Osteoblast (primary cell): ENCODE results near the gene ACE2. TPM values are rescaled to one million over a fixed set of nuclear protein-coding genes. Genes with fewer than 3 reads are reported as not detected.

Source experiments
- DNase-seq: peaks from one replicate; pipeline ENCODE4 v3.0.0; 2011; ENCODE audit warnings: low spot score, mixed read lengths; ENCODE audit not compliant: insufficient read length; ENCODE audit errors: missing footprints
- H2AFZ ChIP-seq: 2 replicates; pipeline ENCODE4 v1.6.0; 2011; ENCODE audit warnings: mild to moderate bottlenecking, low read length
- H3K27ac ChIP-seq: 2 replicates; pipeline ENCODE4 v1.5.1; 2011; ENCODE audit warnings: mild to moderate bottlenecking, low read depth, low read length, moderate library complexity
- H3K27me3 ChIP-seq: 2 replicates; pipeline ENCODE4 v1.6.0; 2012; ENCODE audit warnings: mild to moderate bottlenecking, control low read depth, inconsistent platforms, low read length, moderate library complexity; ENCODE audit not compliant: insufficient read depth
- H3K36me3 ChIP-seq: 2 replicates; pipeline ENCODE4 v1.5.1; 2011; ENCODE audit warnings: mild to moderate bottlenecking, low read length, control low read depth, moderate library complexity; ENCODE audit not compliant: insufficient read depth
- H3K4me1 ChIP-seq: 2 replicates; pipeline ENCODE4 v1.5.1; 2011; ENCODE audit warnings: mild to moderate bottlenecking, low read length, control low read depth, moderate library complexity; ENCODE audit not compliant: insufficient read depth
- H3K4me2 ChIP-seq: 2 replicates; pipeline ENCODE4 v1.6.0; 2011; ENCODE audit warnings: mild to moderate bottlenecking, low read length; ENCODE audit not compliant: insufficient read depth
- H3K4me3 ChIP-seq: fragments of 200-600 bp; sonication (generic); 3 replicates; pipeline ENCODE4 v1.5.1; 2012; ENCODE audit warnings: mild to moderate bottlenecking, low read length, inconsistent platforms; ENCODE audit not compliant: insufficient read depth
- H3K79me2 ChIP-seq: 2 replicates; pipeline ENCODE4 v1.6.0; 2012; ENCODE audit warnings: mild to moderate bottlenecking, low read length, control low read depth, inconsistent platforms; ENCODE audit not compliant: insufficient read depth
- H3K9me3 ChIP-seq: 2 replicates; pipeline ENCODE4 v1.5.1; 2011; ENCODE audit warnings: low read depth, low read length, control low read depth
- H4K20me1 ChIP-seq: 2 replicates; pipeline ENCODE4 v1.6.0; 2012; ENCODE audit warnings: mild to moderate bottlenecking, low read length, control low read depth; ENCODE audit not compliant: insufficient read depth
- CTCF ChIP-seq: IDR thresholded peaks from 2 replicates; pipeline ENCODE4 v1.5.1; 2011; ENCODE audit warnings: mild to moderate bottlenecking, low read depth, low read length, moderate library complexity; ENCODE audit errors: extremely low read depth
- total RNA-seq: library from RNA; depleted of rRNA; stranded (reverse); fragments of >200 nt; gene quantifications from 2 replicates; pipeline ENCODE4 v1.2.3, GENCODE V29; 2012

ACE2 gene
- total RNA-seq, 1 donor, result not detected

- no peaks in the 10 kb centered on the region for H3K36me3 ChIP-seq
- H3K27ac ChIP-seq, result no peak overlapping the region
- no peaks in the 10 kb centered on the region for H3K9me3 ChIP-seq
- H3K4me2 ChIP-seq, result no peak overlapping the region
- H3K27me3 ChIP-seq, result no peaks in the 10 kb centered on the region
- no peak for DNase-seq
- H2AFZ ChIP-seq, result no peak overlapping the region
- no peaks in the 10 kb centered on the region for H3K4me1 ChIP-seq
- no peak overlapping the region for H3K4me3 ChIP-seq
- H3K79me2 ChIP-seq, result no peaks in the 10 kb centered on the region
- H4K20me1 ChIP-seq, result no peaks in the 10 kb centered on the region
- TF ChIP-seq CTCF, result no peak
These were observed 37.7 kb downstream of the ACE2 start for GRCh38 chrX:15563056-15563455.

GRCh38 chrX:15560924-15561323 lies 39.8 kb downstream of the ACE2 start:
- DNase-seq, result no peak
- Histone ChIP-seq H3K9me3 (no peaks in the 10 kb centered on the region), H3K27ac (no peak overlapping the region), H3K4me3 (no peak overlapping the region), H2AFZ (no peak overlapping the region), H3K4me2 (no peak overlapping the region), H3K4me1 (no peaks in the 10 kb centered on the region), H3K79me2 (no peaks in the 10 kb centered on the region), H3K36me3 (no peaks in the 10 kb centered on the region), H4K20me1 (no peaks in the 10 kb centered on the region), H3K27me3 (no peaks in the 10 kb centered on the region)
- TF ChIP-seq CTCF, result no peak

GRCh38 chrX:15559227-15559626 lies 41.5 kb downstream of the ACE2 start:
- H3K36me3 ChIP-seq, result no peaks in the 10 kb centered on the region
- no peak overlapping the region for H3K4me3 ChIP-seq
- H3K27ac ChIP-seq, result no peak overlapping the region
- no peak for TF ChIP-seq CTCF
- no peak overlapping the region for H2AFZ ChIP-seq
- no peaks in the 10 kb centered on the region for H3K79me2 ChIP-seq
- no peaks in the 10 kb centered on the region for H3K27me3 ChIP-seq
- H3K9me3 ChIP-seq, result no peaks in the 10 kb centered on the region
- H3K4me2 ChIP-seq, result no peak overlapping the region
- no peaks in the 10 kb centered on the region for H4K20me1 ChIP-seq
- H3K4me1 ChIP-seq, result no peaks in the 10 kb centered on the region
- DNase-seq, result no peak

GRCh38 chrX:15549189-15550012 lies 51.4 kb downstream of the ACE2 start:
- Histone ChIP-seq H3K27ac (no peak overlapping the region), H3K36me3 (no peaks in the 10 kb centered on the region), H3K27me3 (peaks cover 5% of the 10 kb centered on the region), H3K4me1 (no peaks in the 10 kb centered on the region), H3K4me2 (no peak overlapping the region), H2AFZ (no peak overlapping the region), H3K79me2 (no peaks in the 10 kb centered on the region), H3K9me3 (no peaks in the 10 kb centered on the region), H3K4me3 (no peak overlapping the region), H4K20me1 (no peaks in the 10 kb centered on the region)
- DNase-seq, result no peak
- no peak for TF ChIP-seq CTCF
